Parathyroid adenoma (tissue), 2 donors: Measurements from ENCODE around the gene ZNF296.

Experiments used
- H2AFZ ChIP-seq: fragments of 300-600 bp; sonication (generic); one replicate; pipeline ENCODE4 v1.7.0; 2017; ENCODE audit warnings: antibody characterized with exemption, mild to moderate bottlenecking
- H3K27ac ChIP-seq: fragments of 300-600 bp; sonication (generic); one replicate; pipeline ENCODE4 v1.7.0; 2017
- H3K27me3 ChIP-seq: fragments of 300-600 bp; sonication (generic); one replicate; pipeline ENCODE4 v1.7.0; 2017; ENCODE audit warnings: low read length; ENCODE audit not compliant: control insufficient read depth, insufficient read depth
- H3K36me3 ChIP-seq: fragments of 300-600 bp; sonication (generic); one replicate; pipeline ENCODE4 v1.7.0; 2017; ENCODE audit warnings: low read length; ENCODE audit not compliant: control insufficient read depth, insufficient read depth
- H3K4me1 ChIP-seq: fragments of 300-600 bp; sonication (generic); one replicate; pipeline ENCODE4 v1.7.0; 2017; ENCODE audit warnings: control low read depth
- H3K4me2 ChIP-seq: fragments of 300-600 bp; sonication (generic); one replicate; pipeline ENCODE4 v1.7.0; 2017; ENCODE audit warnings: low read length
- H3K4me3 ChIP-seq: fragments of 300-600 bp; sonication (generic); one replicate; pipeline ENCODE4 v1.7.0; 2017; ENCODE audit warnings: low read depth, low read length
- H3K79me2 ChIP-seq: fragments of 300-600 bp; sonication (generic); one replicate; pipeline ENCODE4 v1.7.0; 2017; ENCODE audit warnings: control low read depth
- H3K9ac ChIP-seq: fragments of 300-600 bp; sonication (generic); one replicate; pipeline ENCODE4 v1.7.0; 2017; ENCODE audit warnings: mild to moderate bottlenecking
- H3K9me3 ChIP-seq: fragments of 300-600 bp; sonication (generic); one replicate; pipeline ENCODE4 v1.7.0; 2017; ENCODE audit warnings: low read length; ENCODE audit not compliant: control insufficient read depth
- CTCF ChIP-seq: fragments of 300-600 bp; sonication (generic); IDR thresholded peaks from one replicate; pipeline ENCODE4 v1.7.0; 2017; ENCODE audit warnings: antibody characterized with exemption, mild to moderate bottlenecking
- donor health status: primary hyperparathyroidism.

The ZNF296 gene

GRCh38 chr19:45061965-45062364 lies 14.3 kb downstream of the ZNF296 start:
- no peaks in the 10 kb centered on the region for H3K4me1 ChIP-seq

GRCh38 chr19:45059258-45059965 lies 16.9 kb downstream of the ZNF296 start:
- H3K4me3 ChIP-seq: no peak overlapping the region
- TF ChIP-seq CTCF: peak; percentile 88
- H3K36me3 ChIP-seq: no peaks in the 10 kb centered on the region
- no peaks in the 10 kb centered on the region for H3K9me3 ChIP-seq
- no peak overlapping the region for H3K4me2 ChIP-seq
- no peak overlapping the region for H3K9ac ChIP-seq
- H2AFZ ChIP-seq: no peak overlapping the region
- H3K4me1 ChIP-seq: no peaks in the 10 kb centered on the region
- no peak overlapping the region for H3K27ac ChIP-seq
- no peaks in the 10 kb centered on the region for H3K27me3 ChIP-seq
- peaks cover 27% of the 10 kb centered on the region for H3K79me2 ChIP-seq

More at GRCh38 chr19:45061965-45062364, 14.3 kb downstream of the ZNF296 start:
- Histone ChIP-seq H3K4me3 (no peak overlapping the region), H3K9me3 (no peaks in the 10 kb centered on the region), H3K4me2 (no peak overlapping the region), H3K79me2 (peaks cover 15% of the 10 kb centered on the region), H3K27ac (no peak overlapping the region), H3K27me3 (no peaks in the 10 kb centered on the region), H3K36me3 (no peaks in the 10 kb centered on the region), H3K9ac (no peak overlapping the region), H2AFZ (no peak overlapping the region)
- no peak for TF ChIP-seq CTCF

GRCh38 chr19:45058622-45059159 lies 17.6 kb downstream of the ZNF296 start:
- Histone ChIP-seq H3K27ac (no peak overlapping the region), H2AFZ (no peak overlapping the region), H3K27me3 (no peaks in the 10 kb centered on the region), H3K79me2 (peaks cover 27% of the 10 kb centered on the region), H3K9me3 (no peaks in the 10 kb centered on the region), H3K4me1 (no peaks in the 10 kb centered on the region), H3K4me3 (no peak overlapping the region), H3K4me2 (no peak overlapping the region), H3K9ac (no peak overlapping the region), H3K36me3 (no peaks in the 10 kb centered on the region)
- no peak for TF ChIP-seq CTCF

GRCh38 chr19:45057444-45057843 lies 18.8 kb downstream of the ZNF296 start:
- no peak overlapping the region for H3K4me2 ChIP-seq
- peaks cover 33% of the 10 kb centered on the region for H3K79me2 ChIP-seq
- H2AFZ ChIP-seq: no peak overlapping the region
- H3K4me1 ChIP-seq: no peaks in the 10 kb centered on the region
- H3K4me3 ChIP-seq: no peak overlapping the region
- H3K9ac ChIP-seq: no peak overlapping the region
- H3K27ac ChIP-seq: no peak overlapping the region
- H3K9me3 ChIP-seq: no peaks in the 10 kb centered on the region
- TF ChIP-seq CTCF: no peak
- H3K27me3 ChIP-seq: no peaks in the 10 kb centered on the region
- H3K36me3 ChIP-seq: no peaks in the 10 kb centered on the region

- no peaks in the 10 kb centered on the region for H3K27me3 ChIP-seq
- no peak for TF ChIP-seq CTCF
- no peaks in the 10 kb centered on the region for H3K4me1 ChIP-seq
- H3K9me3 ChIP-seq: no peaks in the 10 kb centered on the region
- no peak overlapping the region for H3K4me3 ChIP-seq
- no peaks in the 10 kb centered on the region for H3K36me3 ChIP-seq
- H3K27ac ChIP-seq: no peak overlapping the region
- no peak overlapping the region for H3K9ac ChIP-seq
- no peak overlapping the region for H3K4me2 ChIP-seq
- no peak overlapping the region for H2AFZ ChIP-seq
- H3K79me2 ChIP-seq: peaks cover 40% of the 10 kb centered on the region
These were observed 19.4 kb downstream of the ZNF296 start for GRCh38 chr19:45056831-45057230.
